ENCODE measurements around the gene SH3RF3. TPM values are rescaled to one million over a fixed set of nuclear protein-coding genes. Genes with fewer than 3 reads are reported as not detected.

SH3RF3 gene
- polyA plus RNA-seq, 1 of the 3 experiments (the other 2 are of a cell fraction): 1.9 TPM

GRCh38 chr2:109403841-109404201, 274.8 kb downstream of the SH3RF3 start:
- H3K4me1 ChIP-seq (ENCODE audit: control insufficient read depth in 1 of 2, insufficient read depth in 2 of 2, low read depth in 1 of 2, low read length in 1 of 2): peaks cover 0 to 2% of the 10 kb centered on the region in 2 experiments; a peak in 1 of 4 replicates
- H3K4me2 ChIP-seq: no peak overlapping the region
- no peaks in the 10 kb centered on the region for H3K9me2 ChIP-seq
- no peak for DNase-seq
- no peaks in the 10 kb centered on the region for H3K9me3 ChIP-seq
- H3K79me2 ChIP-seq (ENCODE audit: insufficient read depth): no peaks in the 10 kb centered on the region
- 57% methylated on average over 5 of the region's 5 CpGs for WGBS (ENCODE audit: low lambda C conversion rate)
- CTCF ChIA-PET: interaction anchor here (1.4 kb wide), 1 partner anchor 91 kb away, joined by 3 read pairs; no protein-coding TSS in a partner anchor
- no peak overlapping the region for H3K4me3 ChIP-seq (ENCODE audit: low read depth in 2 of 2, low read length in 1 of 2)
- 0 out of 2 replicates have a peak, but pooled peaks cover 6% of the 10 kb centered on the region for H4K20me1 ChIP-seq (ENCODE audit: insufficient read depth)
- TF ChIP-seq, protein P1, sequence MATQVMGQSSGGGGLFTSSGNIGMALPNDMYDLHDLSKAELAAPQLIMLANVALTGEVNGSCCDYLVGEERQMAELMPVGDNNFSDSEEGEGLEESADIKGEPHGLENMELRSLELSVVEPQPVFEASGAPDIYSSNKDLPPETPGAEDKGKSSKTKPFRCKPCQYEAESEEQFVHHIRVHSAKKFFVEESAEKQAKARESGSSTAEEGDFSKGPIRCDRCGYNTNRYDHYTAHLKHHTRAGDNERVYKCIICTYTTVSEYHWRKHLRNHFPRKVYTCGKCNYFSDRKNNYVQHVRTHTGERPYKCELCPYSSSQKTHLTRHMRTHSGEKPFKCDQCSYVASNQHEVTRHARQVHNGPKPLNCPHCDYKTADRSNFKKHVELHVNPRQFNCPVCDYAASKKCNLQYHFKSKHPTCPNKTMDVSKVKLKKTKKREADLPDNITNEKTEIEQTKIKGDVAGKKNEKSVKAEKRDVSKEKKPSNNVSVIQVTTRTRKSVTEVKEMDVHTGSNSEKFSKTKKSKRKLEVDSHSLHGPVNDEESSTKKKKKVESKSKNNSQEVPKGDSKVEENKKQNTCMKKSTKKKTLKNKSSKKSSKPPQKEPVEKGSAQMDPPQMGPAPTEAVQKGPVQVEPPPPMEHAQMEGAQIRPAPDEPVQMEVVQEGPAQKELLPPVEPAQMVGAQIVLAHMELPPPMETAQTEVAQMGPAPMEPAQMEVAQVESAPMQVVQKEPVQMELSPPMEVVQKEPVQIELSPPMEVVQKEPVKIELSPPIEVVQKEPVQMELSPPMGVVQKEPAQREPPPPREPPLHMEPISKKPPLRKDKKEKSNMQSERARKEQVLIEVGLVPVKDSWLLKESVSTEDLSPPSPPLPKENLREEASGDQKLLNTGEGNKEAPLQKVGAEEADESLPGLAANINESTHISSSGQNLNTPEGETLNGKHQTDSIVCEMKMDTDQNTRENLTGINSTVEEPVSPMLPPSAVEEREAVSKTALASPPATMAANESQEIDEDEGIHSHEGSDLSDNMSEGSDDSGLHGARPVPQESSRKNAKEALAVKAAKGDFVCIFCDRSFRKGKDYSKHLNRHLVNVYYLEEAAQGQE (IDR thresholded peaks at IDR 0.05; ENCODE audit: low read depth, low read length): no peak
- 0 out of 2 replicates have a peak, but pooled peaks have one; percentile 18 for TF ChIP-seq FOSL2 (IDR thresholded peaks at IDR 0.05; ENCODE audit: borderline replicate concordance, low read depth)
- H3K27me3 ChIP-seq (ENCODE audit: insufficient read depth): no peaks in the 10 kb centered on the region
- H3K9ac ChIP-seq: no peak overlapping the region
- no peak overlapping the region for H3K27ac ChIP-seq (ENCODE audit: low read depth in 2 of 2, low read length in 1 of 2)
- H2AFZ ChIP-seq (ENCODE audit: low read depth): no peak overlapping the region
- H3K36me3 ChIP-seq (replicated peaks in 1 of 2; ENCODE audit: control insufficient read depth in 1 of 2, insufficient read depth in 2 of 2, low read length in 1 of 2): no peaks in the 10 kb centered on the region
- no peaks in the 10 kb centered on the region for H3F3A ChIP-seq (replicated peaks; ENCODE audit: insufficient read depth)
- POLR2A ChIA-PET: no interaction called here

- Histone ChIP-seq H3K4me2 (no peak overlapping the region), H3F3A (replicated peaks; ENCODE audit: insufficient read depth) (no peaks in the 10 kb centered on the region), H3K9ac (no peak overlapping the region), H2AFZ (ENCODE audit: low read depth) (no peak overlapping the region), H3K9me2 (no peaks in the 10 kb centered on the region), H3K4me3 (ENCODE audit: low read depth in 2 of 2, low read length in 1 of 2) (no peak overlapping the region), H3K79me2 (ENCODE audit: insufficient read depth) (no peaks in the 10 kb centered on the region), H3K27me3 (ENCODE audit: insufficient read depth) (no peaks in the 10 kb centered on the region), H3K4me1 (ENCODE audit: control insufficient read depth in 1 of 2, insufficient read depth in 2 of 2, low read depth in 1 of 2, low read length in 1 of 2) (peaks cover 0 to 2% of the 10 kb centered on the region in 2 experiments; a peak in 1 of 4 replicates), H3K9me3 (no peaks in the 10 kb centered on the region), H3K36me3 (replicated peaks in 1 of 2; ENCODE audit: control insufficient read depth in 1 of 2, insufficient read depth in 2 of 2, low read length in 1 of 2) (no peaks in the 10 kb centered on the region), H3K27ac (ENCODE audit: low read depth in 2 of 2, low read length in 1 of 2) (no peak overlapping the region), H4K20me1 (ENCODE audit: insufficient read depth) (0 out of 2 replicates have a peak, but pooled peaks cover 6% of the 10 kb centered on the region)
- TF ChIP-seq EP300 (IDR thresholded peaks at IDR 0.05; ENCODE audit: borderline replicate concordance in 1 of 2, low read depth in 1 of 2, low read length in 1 of 2): no peak
- TF ChIP-seq, protein P1 (IDR thresholded peaks at IDR 0.05; ENCODE audit: low read depth, low read length): peak; percentile 90
- TF ChIP-seq SIN3A (IDR thresholded peaks at IDR 0.05; ENCODE audit: borderline replicate concordance, low read depth, low read length): no peak
- DNase-seq: no peak
- 91% methylated on average over 6 of the region's 6 CpGs for WGBS (ENCODE audit: low lambda C conversion rate)
- ChIA-PET CTCF (interaction anchor here (0.7 to 1.4 kb wide), 2 partner anchors 90 to 127 kb away, joined by 3 read pairs; no protein-coding TSS in a partner anchor), POLR2A (no interaction called here)
Measured at GRCh38 chr2:109404681-109405080, 275.7 kb downstream of the SH3RF3 start.

Measured in SK-N-SH (cell line).